ENCODE data around the gene DGKI. TPM values are rescaled to one million over a fixed set of nuclear protein-coding genes. Genes with fewer than 3 reads are reported as not detected.

The DGKI gene
- total RNA-seq, 1 experiment from 2014 or later = 0.79 TPM

- no peak for TF ChIP-seq USF1 (CRISPR knock-in tag; IDR thresholded peaks at IDR 0.05)
- TF ChIP-seq GABPB1 (CRISPR knock-in tag; IDR thresholded peaks at IDR 0.05) = no peak
- TF ChIP-seq CREM (CRISPR knock-in tag; IDR thresholded peaks at IDR 0.05) = no peak
- no peak for TF ChIP-seq IRF1 (CRISPR knock-in tag; IDR thresholded peaks at IDR 0.05)
- TF ChIP-seq ZNF532 (CRISPR knock-in tag; IDR thresholded peaks at IDR 0.05; ENCODE audit: borderline replicate concordance) = no peak
- no peak for TF ChIP-seq OVOL2 (CRISPR knock-in tag; IDR thresholded peaks at IDR 0.05; ENCODE audit: borderline replicate concordance)
- TF ChIP-seq CREB1 (CRISPR knock-in tag; IDR thresholded peaks at IDR 0.05) = no peak
- no peak for TF ChIP-seq CTCF (IDR thresholded peaks at IDR 0.05)
- TF ChIP-seq AFF4 (CRISPR knock-in tag; IDR thresholded peaks at IDR 0.05; ENCODE audit: borderline replicate concordance) = no peak
- TF ChIP-seq PRRX2 (CRISPR knock-in tag; IDR thresholded peaks at IDR 0.05) = no peak
- no peak for TF ChIP-seq KAT7 (CRISPR knock-in tag; IDR thresholded peaks at IDR 0.05; ENCODE audit: borderline replicate concordance)
- TF ChIP-seq PRDM15 (CRISPR knock-in tag; IDR thresholded peaks at IDR 0.05) = no peak
- TF ChIP-seq ATF3 (CRISPR knock-in tag; conservative IDR thresholded peaks at IDR 0.05) = no peak
- TF ChIP-seq ZNF671 (CRISPR knock-in tag; IDR thresholded peaks at IDR 0.05) = no peak
- TF ChIP-seq ZNF317 (CRISPR knock-in tag; IDR thresholded peaks at IDR 0.05; ENCODE audit: borderline replicate concordance, low read depth) = no peak
- TF ChIP-seq E2F5 (CRISPR knock-in tag; IDR thresholded peaks at IDR 0.05) = no peak
- TF ChIP-seq ZNF396 (CRISPR knock-in tag; IDR thresholded peaks at IDR 0.05; ENCODE audit: borderline replicate concordance) = no peak
- TF ChIP-seq GRHL2 (CRISPR knock-in tag; IDR thresholded peaks at IDR 0.05; ENCODE audit: insufficient replicate concordance, severe bottlenecking) = no peak
- TF ChIP-seq MLX (CRISPR knock-in tag; IDR thresholded peaks at IDR 0.05) = no peak
- DNase-seq (ENCODE audit: low spot score) = no peak
- no peak overlapping the region for H3K27ac Mint-ChIP-seq
- H3K4me1 Mint-ChIP-seq = peaks cover 19% of the 10 kb centered on the region
- H3K9me3 Mint-ChIP-seq = peaks cover 12% of the 10 kb centered on the region
- no peaks in the 10 kb centered on the region for H3K27me3 Mint-ChIP-seq (ENCODE audit: low read depth)
- no peak for ATAC-seq
- ChIA-PET POLR2A (interaction anchor here (0.8 kb wide), 1 partner anchor 9 kb away, joined by 3 read pairs; no protein-coding TSS in a partner anchor), CTCF (interaction anchor here (0.9 kb wide), 1 partner anchor 907 kb away, joined by 3 read pairs; no protein-coding TSS in a partner anchor)
- H3K4me3 Mint-ChIP-seq = no peak overlapping the region
- H3K36me3 Mint-ChIP-seq = peaks cover 44% of the 10 kb centered on the region
Observed at GRCh38 chr7:137890449-137890921, 43.7 kb upstream of the DGKI start.
